A549 (cell line): Measurements from ENCODE around the gene OLFM3. TPM values are rescaled to one million over a fixed set of nuclear protein-coding genes. Genes with fewer than 3 reads are reported as not detected.

ENCODE experiments used
- ATAC-seq, 2 experiments: fragments of 200-7000 bp in 1 of 2; fragments of >200 bp in 1 of 2; cut with Nextera tagmentation in 1 of 2; cut with Tn5 transposase in 1 of 2; 3 replicates each; pipeline versions ENCODE4 v1.8.0 to v1.9.1; 2018 to 2020; ENCODE audit warnings: mild to moderate bottlenecking in 1 of 2, moderate library complexity in 1 of 2
- CTCF ChIA-PET: fragments of 300-600 bp; sonication (Branson Sonifier 250); formaldehyde crosslinking; extraction: SDS; loops from one replicate; lab custom pipeline; 2021; ENCODE audit warnings: antibody characterized with exemption, inconsistent platforms; lab: Yijun Ruan, JAX
- POLR2A ChIA-PET: fragments of 350-600 bp; formaldehyde crosslinking; extraction: SDS; loops from one replicate; lab custom pipeline; 2021; ENCODE audit warnings: antibody characterized with exemption, inconsistent platforms; lab: Yijun Ruan, JAX
- DNase-seq, 2 experiments: peaks; one replicate each; pipeline versions ENCODE4 v3.0.0 to v3.0.0-alpha.2; 2011 to 2016; ENCODE audit warnings: low read depth in 1 of 2, low spot score in 1 of 2
- FAIRE-seq: peaks from 2 replicates; lab custom pipeline; 2011; peaks lifted over from hg19 to GRCh38; lab: Jason Lieb, UNC
- H3K27ac ChIP-seq, 2 experiments: fragments of >200 bp; sonication (Bioruptor Twin); formaldehyde crosslinking; 3 replicates each; pipeline ENCODE4 v1.5.1; 2016 to 2017
- H3K4me1 ChIP-seq: fragments of >200 bp; sonication (Bioruptor Twin); formaldehyde crosslinking; 3 replicates; pipeline ENCODE4 v1.6.1; 2016
- H3K4me2 ChIP-seq: fragments of >200 bp; sonication (Bioruptor Twin); formaldehyde crosslinking; 3 replicates; pipeline ENCODE4 v1.6.1; 2016
- H3K4me3 ChIP-seq: fragments of >200 bp; sonication (Bioruptor Twin); formaldehyde crosslinking; 3 replicates; pipeline ENCODE4 v1.5.1; 2016
- H3K9me3 ChIP-seq: fragments of >200 bp; sonication (Bioruptor Twin); formaldehyde crosslinking; 3 replicates; pipeline ENCODE4 v1.6.1; 2016
- BHLHE40 ChIP-seq: IDR thresholded peaks from 2 replicates; pipeline ENCODE4 v1.6.1; 2012; ENCODE audit warnings: low read depth, low read length, inconsistent platforms
- CBX2 ChIP-seq: fragments of 200-600 bp; sonication (generic); IDR thresholded peaks from 2 replicates; pipeline ENCODE4 v1.6.1; 2016; ENCODE audit warnings: low read depth, mild to moderate bottlenecking, borderline replicate concordance
- CEBPB ChIP-seq, 2 experiments: fragments of >200 bp in 1 of 2; sonication (Bioruptor Twin) in 1 of 2; formaldehyde crosslinking in 1 of 2; IDR thresholded peaks; 2 replicates each; pipeline ENCODE4 v1.6.1; 2012 to 2016
- CHD4 ChIP-seq: fragments of 200-600 bp; sonication (generic); IDR thresholded peaks from 2 replicates; pipeline ENCODE4 v1.6.1; 2016; ENCODE audit warnings: antibody characterized with exemption, mild to moderate bottlenecking, borderline replicate concordance
- EHF ChIP-seq: fragments of 250-450 bp; sonication (Bioruptor Pico); IDR thresholded peaks from 2 replicates; pipeline ENCODE4 v1.5.0; 2020; ENCODE audit warnings: mild to moderate bottlenecking
- ESRRA ChIP-seq: fragments of 150-350 bp; IDR thresholded peaks from 2 replicates; pipeline ENCODE4 v1.6.1; 2014; ENCODE audit warnings: mild to moderate bottlenecking, low read length, borderline replicate concordance
- HEYL ChIP-seq: fragments of 250-450 bp; sonication (Bioruptor Pico); IDR thresholded peaks from 2 replicates; pipeline ENCODE4 v1.8.0; 2021; ENCODE audit warnings: mild to moderate bottlenecking, moderate library complexity
- HOXA7 ChIP-seq: fragments of 250-450 bp; sonication (Bioruptor Pico); IDR thresholded peaks from 2 replicates; pipeline ENCODE4 v1.5.0; 2020; ENCODE audit warnings: mild to moderate bottlenecking, moderate library complexity
- HOXB13 ChIP-seq: fragments of 250-450 bp; sonication (Bioruptor Pico); IDR thresholded peaks from 2 replicates; pipeline ENCODE4 v1.5.0; 2020; ENCODE audit warnings: low read depth, mild to moderate bottlenecking, moderate library complexity
- JUNB ChIP-seq: fragments of >200 bp; sonication (Bioruptor Twin); formaldehyde crosslinking; IDR thresholded peaks from 2 replicates; pipeline ENCODE4 v1.6.1; 2016
- MAFK ChIP-seq: fragments of 450-650 bp; IDR thresholded peaks from 2 replicates; pipeline ENCODE4 v1.6.1; 2014; ENCODE audit not compliant: partially characterized antibody
- MYC ChIP-seq: IDR thresholded peaks from 2 replicates; pipeline ENCODE4 v1.6.1; 2012; ENCODE audit warnings: mild to moderate bottlenecking, inconsistent platforms, low read length, improper control_type of control experiment, borderline replicate concordance
- NFE2L2 ChIP-seq: fragments of 150-350 bp; conservative IDR thresholded peaks from 2 replicates; pipeline ENCODE4 v1.6.1; 2014; ENCODE audit warnings: low read length
- RAD21 ChIP-seq, 2 experiments: fragments of >200 bp in 1 of 2; sonication (Bioruptor Twin) in 1 of 2; formaldehyde crosslinking in 1 of 2; IDR thresholded peaks in 1 of 2; conservative IDR thresholded peaks in 1 of 2; 2 replicates in 1 of 2; 3 replicates in 1 of 2; pipeline ENCODE4 v1.6.1; 2012 to 2018; ENCODE audit warnings: inconsistent platforms in 1 of 2
- RARB ChIP-seq: fragments of 250-450 bp; sonication (Bioruptor Pico); IDR thresholded peaks from 2 replicates; pipeline ENCODE4 v1.8.0; 2021; ENCODE audit warnings: mild to moderate bottlenecking, moderate library complexity
- RCOR1 ChIP-seq: fragments of 150-350 bp; IDR thresholded peaks from 2 replicates; pipeline ENCODE4 v1.6.1; 2014; ENCODE audit warnings: antibody characterized with exemption, low read length, low read depth
- RFX5 ChIP-seq: fragments of 450-650 bp; IDR thresholded peaks from 2 replicates; pipeline ENCODE4 v1.7.1; 2014; ENCODE audit warnings: antibody characterized with exemption, mild to moderate bottlenecking, moderate library complexity
- SMC3 ChIP-seq: fragments of >200 bp; sonication (Bioruptor Twin); formaldehyde crosslinking; IDR thresholded peaks from 3 replicates; pipeline ENCODE4 v1.6.1; 2018; ENCODE audit warnings: inconsistent platforms
- TFCP2L1 ChIP-seq: fragments of 250-450 bp; sonication (Bioruptor Pico); IDR thresholded peaks from 2 replicates; pipeline ENCODE4 v1.5.0; 2021; ENCODE audit warnings: mild to moderate bottlenecking
- ZFP36 ChIP-seq: fragments of 450-650 bp; IDR thresholded peaks from 2 replicates; pipeline ENCODE4 v1.6.1; 2014; ENCODE audit warnings: borderline replicate concordance; ENCODE audit not compliant: partially characterized antibody
- ZNF302 ChIP-seq: fragments of 250-450 bp; sonication (Bioruptor Pico); IDR thresholded peaks from 2 replicates; pipeline ENCODE4 v1.9.0; 2021; ENCODE audit warnings: inconsistent platforms, mild to moderate bottlenecking, moderate library complexity
- ZSCAN20 ChIP-seq: fragments of 250-450 bp; sonication (Bioruptor Pico); IDR thresholded peaks from 2 replicates; pipeline ENCODE4 v1.8.0; 2022; ENCODE audit warnings: mild to moderate bottlenecking, moderate library complexity
- WGBS: methylation state at CpG from one replicate; pipeline ENCODE4 v1.1.6; 2017; ENCODE audit errors: missing lambda C conversion rate; 5-methylcytosine and 5-hydroxymethylcytosine counted together
- polyA plus RNA-seq, 4 experiments: library from polyadenylated mRNA; depleted of rRNA in 3 of 4; stranded (reverse); fragments of >200 nt; fragmentation: RNase III in 1 of 4; extraction: RNeasy Plus Mini Kit Qiagen cat#74134 plus additional on column Dnase treatment in 1 of 4; gene quantifications; 2 replicates in 3 of 4; 3 replicates in 1 of 4; pipeline ENCODE4 v1.2.3, GENCODE V29; 2011 to 2017
- TF ChIP-seq, protein P1 (sequence below): IDR thresholded peaks from 2 replicates; pipeline ENCODE4 v1.6.1; 2012; ENCODE audit warnings: low read depth, borderline replicate concordance
- TF ChIP-seq, protein P2 (sequence below): fragments of 200-600 bp; sonication (generic); IDR thresholded peaks from 2 replicates; pipeline ENCODE4 v1.6.1; 2016; ENCODE audit warnings: antibody characterized with exemption, mild to moderate bottlenecking, moderate library complexity
- TF ChIP-seq, protein P3 (sequence below): fragments of 450-650 bp; IDR thresholded peaks from 2 replicates; pipeline ENCODE4 v1.6.1; 2014; ENCODE audit warnings: antibody characterized with exemption
- TF ChIP-seq, protein P4 (sequence below): fragments of >200 bp; sonication (Bioruptor Twin); formaldehyde crosslinking; IDR thresholded peaks from 3 replicates; pipeline ENCODE4 v1.6.1; 2016

Gene OLFM3
- polyA plus RNA-seq, 2 of the 4 experiments (the other 2 are of a cell fraction): not detected

DNA sequence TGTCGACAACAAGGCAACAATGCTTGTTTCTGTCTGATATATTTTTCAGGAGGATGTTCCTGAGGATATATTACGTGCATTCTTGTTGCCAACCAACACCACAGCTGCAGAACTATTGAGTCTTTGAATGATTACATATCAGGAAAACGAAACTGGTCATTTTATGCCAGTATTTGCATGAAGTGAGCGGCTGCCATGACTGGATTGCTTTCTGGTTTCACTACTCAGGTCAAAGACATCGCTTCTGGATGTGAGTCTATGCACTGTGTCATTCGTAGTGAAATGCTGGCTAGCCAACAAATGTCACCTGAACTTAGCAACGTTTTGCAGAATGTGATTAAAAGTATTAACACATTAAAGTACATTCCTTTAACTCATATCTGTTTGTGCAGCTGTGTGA, 35.8 kb upstream of the OLFM3 start:
- no peak for FAIRE-seq
- H3K4me3 ChIP-seq: no peak overlapping the region
- H3K27ac ChIP-seq: no peak overlapping the region
- DNase-seq: no peak
- 4% methylated on average over 7 of the region's 7 CpGs for WGBS
- TF ChIP-seq BHLHE40 (no peak), RAD21 (conservative IDR thresholded peaks at IDR 0.05 in 1 of 2, IDR thresholded peaks at IDR 0.05 in 1 of 2) (no peak), EHF (CRISPR knock-in tag) (no peak), RFX5 (no peak), HOXB13 (CRISPR knock-in tag) (no peak), ZSCAN20 (CRISPR knock-in tag) (no peak), ESRRA (no peak), ZNF302 (no peak), SMC3 (no peak), HEYL (no peak), MYC (no peak), ZFP36 (no peak), MAFK (no peak), RCOR1 (no peak), RARB (CRISPR knock-in tag) (no peak)
- TF ChIP-seq, protein P1, sequence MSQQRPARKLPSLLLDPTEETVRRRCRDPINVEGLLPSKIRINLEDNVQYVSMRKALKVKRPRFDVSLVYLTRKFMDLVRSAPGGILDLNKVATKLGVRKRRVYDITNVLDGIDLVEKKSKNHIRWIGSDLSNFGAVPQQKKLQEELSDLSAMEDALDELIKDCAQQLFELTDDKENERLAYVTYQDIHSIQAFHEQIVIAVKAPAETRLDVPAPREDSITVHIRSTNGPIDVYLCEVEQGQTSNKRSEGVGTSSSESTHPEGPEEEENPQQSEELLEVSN: no peak
- TF ChIP-seq, all 56 proteins: peak for 0
- no peaks in the 10 kb centered on the region for H3K4me1 ChIP-seq
- POLR2A ChIA-PET: no interaction called here
- CTCF ChIA-PET: no interaction called here
- no peaks in the 10 kb centered on the region for H3K9me3 ChIP-seq
- no peak overlapping the region for H3K4me2 ChIP-seq
- no peak for ATAC-seq

DNA sequence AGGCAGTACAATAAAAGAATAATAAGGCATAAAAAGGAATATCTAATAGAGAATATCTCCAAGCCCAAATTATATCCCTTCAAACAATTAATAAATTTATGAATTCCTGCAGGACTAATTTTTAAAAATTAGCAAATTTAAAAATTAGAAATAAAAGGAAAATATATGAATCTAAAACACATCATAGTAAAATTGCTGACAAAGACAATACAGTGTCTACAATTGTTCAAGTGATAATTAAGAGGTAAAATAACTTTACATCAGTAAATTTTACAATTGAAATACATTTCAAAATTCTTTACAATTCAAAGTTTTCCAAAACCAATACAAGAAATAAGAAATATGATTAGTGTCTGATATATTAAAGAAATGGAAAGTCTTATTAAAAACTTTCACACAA, 22.8 kb upstream of the OLFM3 start:
- ATAC-seq (no peak), FAIRE-seq (no peak), DNase-seq (no peak)
- no peaks in the 10 kb centered on the region for H3K9me3 ChIP-seq
- ChIA-PET POLR2A (no interaction called here), CTCF (no interaction called here)
- peak; percentile 16 for TF ChIP-seq MAFK
- TF ChIP-seq JUNB: no peak
- no peak for TF ChIP-seq CEBPB (IDR thresholded peaks at IDR 0.05)
- H3K4me1 ChIP-seq: no peaks in the 10 kb centered on the region
- H3K4me2 ChIP-seq: no peak overlapping the region
- no peak overlapping the region for H3K4me3 ChIP-seq
- no peak overlapping the region for H3K27ac ChIP-seq

DNA sequence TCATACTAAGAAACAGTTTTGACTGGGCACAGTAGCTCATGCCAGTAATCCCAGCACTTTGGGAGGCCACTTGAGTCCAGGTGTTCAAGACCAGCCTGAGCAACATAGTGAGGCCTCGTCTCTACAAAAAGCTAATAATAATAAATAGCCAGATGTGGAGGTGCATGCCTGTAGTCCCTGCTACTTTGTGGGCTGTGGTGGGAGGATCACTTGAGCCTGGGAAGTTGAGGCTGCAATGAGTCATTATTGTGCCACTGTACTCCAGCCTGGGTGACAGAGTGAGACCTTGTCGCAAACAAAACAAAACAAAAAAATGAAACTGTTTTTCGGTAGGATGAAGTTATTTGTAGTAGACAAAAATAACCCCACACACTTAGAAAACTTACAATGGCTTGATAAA, 19.0 kb upstream of the OLFM3 start:
- no peak overlapping the region for H3K4me2 ChIP-seq
- H3K9me3 ChIP-seq: no peaks in the 10 kb centered on the region
- ATAC-seq (no peak), FAIRE-seq (no peak), DNase-seq (no peak)
- POLR2A ChIA-PET: no interaction called here
- WGBS: 18% methylated on average over 2 of the region's 3 CpGs
- CTCF ChIA-PET: no interaction called here
- H3K4me3 ChIP-seq: no peak overlapping the region
- no peak for TF ChIP-seq CHD4
- TF ChIP-seq RFX5: no peak
- no peak for TF ChIP-seq HOXA7 (CRISPR knock-in tag)
- TF ChIP-seq, protein P2, sequence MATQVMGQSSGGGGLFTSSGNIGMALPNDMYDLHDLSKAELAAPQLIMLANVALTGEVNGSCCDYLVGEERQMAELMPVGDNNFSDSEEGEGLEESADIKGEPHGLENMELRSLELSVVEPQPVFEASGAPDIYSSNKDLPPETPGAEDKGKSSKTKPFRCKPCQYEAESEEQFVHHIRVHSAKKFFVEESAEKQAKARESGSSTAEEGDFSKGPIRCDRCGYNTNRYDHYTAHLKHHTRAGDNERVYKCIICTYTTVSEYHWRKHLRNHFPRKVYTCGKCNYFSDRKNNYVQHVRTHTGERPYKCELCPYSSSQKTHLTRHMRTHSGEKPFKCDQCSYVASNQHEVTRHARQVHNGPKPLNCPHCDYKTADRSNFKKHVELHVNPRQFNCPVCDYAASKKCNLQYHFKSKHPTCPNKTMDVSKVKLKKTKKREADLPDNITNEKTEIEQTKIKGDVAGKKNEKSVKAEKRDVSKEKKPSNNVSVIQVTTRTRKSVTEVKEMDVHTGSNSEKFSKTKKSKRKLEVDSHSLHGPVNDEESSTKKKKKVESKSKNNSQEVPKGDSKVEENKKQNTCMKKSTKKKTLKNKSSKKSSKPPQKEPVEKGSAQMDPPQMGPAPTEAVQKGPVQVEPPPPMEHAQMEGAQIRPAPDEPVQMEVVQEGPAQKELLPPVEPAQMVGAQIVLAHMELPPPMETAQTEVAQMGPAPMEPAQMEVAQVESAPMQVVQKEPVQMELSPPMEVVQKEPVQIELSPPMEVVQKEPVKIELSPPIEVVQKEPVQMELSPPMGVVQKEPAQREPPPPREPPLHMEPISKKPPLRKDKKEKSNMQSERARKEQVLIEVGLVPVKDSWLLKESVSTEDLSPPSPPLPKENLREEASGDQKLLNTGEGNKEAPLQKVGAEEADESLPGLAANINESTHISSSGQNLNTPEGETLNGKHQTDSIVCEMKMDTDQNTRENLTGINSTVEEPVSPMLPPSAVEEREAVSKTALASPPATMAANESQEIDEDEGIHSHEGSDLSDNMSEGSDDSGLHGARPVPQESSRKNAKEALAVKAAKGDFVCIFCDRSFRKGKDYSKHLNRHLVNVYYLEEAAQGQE: no peak
- no peak for TF ChIP-seq CBX2
- TF ChIP-seq, protein P3, sequence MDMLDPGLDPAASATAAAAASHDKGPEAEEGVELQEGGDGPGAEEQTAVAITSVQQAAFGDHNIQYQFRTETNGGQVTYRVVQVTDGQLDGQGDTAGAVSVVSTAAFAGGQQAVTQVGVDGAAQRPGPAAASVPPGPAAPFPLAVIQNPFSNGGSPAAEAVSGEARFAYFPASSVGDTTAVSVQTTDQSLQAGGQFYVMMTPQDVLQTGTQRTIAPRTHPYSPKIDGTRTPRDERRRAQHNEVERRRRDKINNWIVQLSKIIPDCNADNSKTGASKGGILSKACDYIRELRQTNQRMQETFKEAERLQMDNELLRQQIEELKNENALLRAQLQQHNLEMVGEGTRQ: no peak
- no peak for TF ChIP-seq TFCP2L1
- no peak for TF ChIP-seq ZFP36
- TF ChIP-seq NFE2L2: no peak
- TF ChIP-seq, protein P4, sequence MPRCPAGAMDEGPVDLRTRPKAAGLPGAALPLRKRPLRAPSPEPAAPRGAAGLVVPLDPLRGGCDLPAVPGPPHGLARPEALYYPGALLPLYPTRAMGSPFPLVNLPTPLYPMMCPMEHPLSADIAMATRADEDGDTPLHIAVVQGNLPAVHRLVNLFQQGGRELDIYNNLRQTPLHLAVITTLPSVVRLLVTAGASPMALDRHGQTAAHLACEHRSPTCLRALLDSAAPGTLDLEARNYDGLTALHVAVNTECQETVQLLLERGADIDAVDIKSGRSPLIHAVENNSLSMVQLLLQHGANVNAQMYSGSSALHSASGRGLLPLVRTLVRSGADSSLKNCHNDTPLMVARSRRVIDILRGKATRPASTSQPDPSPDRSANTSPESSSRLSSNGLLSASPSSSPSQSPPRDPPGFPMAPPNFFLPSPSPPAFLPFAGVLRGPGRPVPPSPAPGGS: no peak
- no peak for TF ChIP-seq CEBPB (IDR thresholded peaks at IDR 0.05)
- no peak overlapping the region for H3K27ac ChIP-seq
- H3K4me1 ChIP-seq: no peaks in the 10 kb centered on the region
